GM12878 (cell line): ENCODE data around the gene FHOD3. TPM values are rescaled to one million over a fixed set of nuclear protein-coding genes. Genes with fewer than 3 reads are reported as not detected.
A peak's percentile ranks its signal among the peaks of the same experiment; 100 is the strongest.

Experiments
- ATAC-seq: fragments of 200-7000 bp; cut with Tn5 transposase; 3 replicates; pipeline ENCODE4 v1.9.1; 2020; ENCODE audit warnings: mild to moderate bottlenecking, moderate library complexity
- BruUV-seq: library from RNA; stranded (reverse); fragments of 400-500 nt; replicated peaks from 2 replicates; lab custom pipeline; 2021; lab: Mats Ljungman, UMichigan
- CTCF ChIA-PET: fragments of 300-600 bp; sonication (Branson Sonifier 250); formaldehyde crosslinking; extraction: SDS; loops from one replicate; lab custom pipeline; 2021; ENCODE audit warnings: inconsistent platforms; lab: Yijun Ruan, JAX
- POLR2A ChIA-PET: fragments of 350-600 bp; formaldehyde crosslinking; extraction: SDS; loops from one replicate; lab custom pipeline; 2021; ENCODE audit warnings: inconsistent platforms; lab: Charles Lee
- RAD21 ChIA-PET: fragments of 300-600 bp; sonication (Branson Sonifier 250); formaldehyde crosslinking; loops from one replicate; lab custom pipeline; 2023; ENCODE audit warnings: antibody characterized with exemption; ENCODE audit not compliant: unreplicated experiment; lab: Charles Lee
- SMC1A ChIA-PET: fragments of 300-600 bp; sonication (Branson Sonifier 250); formaldehyde crosslinking; loops from one replicate; lab custom pipeline; 2023; ENCODE audit not compliant: unreplicated experiment, uncharacterized antibody; lab: Charles Lee
- DNase-seq: peaks from one replicate; pipeline ENCODE4 v3.0.0-alpha.2; 2011; ENCODE audit warnings: low read depth, low spot score
- FAIRE-seq: peaks from 3 replicates; lab custom pipeline; 2011; peaks lifted over from hg19 to GRCh38; lab: Jason Lieb, UNC
- H2AFZ ChIP-seq: 2 replicates; pipeline ENCODE4 v1.6.0; 2011; ENCODE audit warnings: low read depth, low read length, control low read depth; ENCODE audit not compliant: control insufficient read depth
- H3K27ac ChIP-seq: 2 replicates; pipeline ENCODE4 v1.5.1; 2011; ENCODE audit warnings: control low read depth; ENCODE audit not compliant: control insufficient read depth, insufficient read depth
- H3K27me3 ChIP-seq, 2 experiments: replicated peaks in 1 of 2; 2 replicates each; pipeline versions ENCODE4 v1.6.0 to v1.6.1; 2011; ENCODE audit warnings: low read length in 1 of 2; ENCODE audit not compliant: control insufficient read depth in 2 of 2, insufficient read depth in 2 of 2
- H3K36me3 ChIP-seq, 2 experiments: 2 replicates each; pipeline ENCODE4 v1.5.1; 2011; ENCODE audit warnings: low read length in 1 of 2; ENCODE audit not compliant: control insufficient read depth in 2 of 2, insufficient read depth in 2 of 2
- H3K4me1 ChIP-seq: 2 replicates; pipeline ENCODE4 v1.6.1; 2011; ENCODE audit warnings: mild to moderate bottlenecking, low read length, moderate library complexity, mixed read lengths; ENCODE audit not compliant: control insufficient read depth, insufficient read depth
- H3K4me2 ChIP-seq: 2 replicates; pipeline ENCODE4 v1.6.0; 2011; ENCODE audit warnings: control low read depth; ENCODE audit not compliant: control insufficient read depth, insufficient read depth
- H3K4me3 ChIP-seq: fragments of 200-600 bp; sonication (generic); 2 replicates; pipeline ENCODE4 v1.5.1; 2016
- H3K79me2 ChIP-seq: 2 replicates; pipeline ENCODE4 v1.6.0; 2011; ENCODE audit warnings: low read length; ENCODE audit not compliant: control insufficient read depth, insufficient read depth
- H3K9ac ChIP-seq: 2 replicates; pipeline ENCODE4 v1.8.0; 2011; ENCODE audit warnings: low read length, control low read depth, mixed read lengths; ENCODE audit not compliant: control insufficient read depth, insufficient read depth
- H3K9me3 ChIP-seq: replicated peaks from 3 replicates; pipeline ENCODE4 v1.5.1; 2011; ENCODE audit warnings: mild to moderate bottlenecking, low read length; ENCODE audit not compliant: control insufficient read depth, insufficient read depth
- H4K20me1 ChIP-seq: 2 replicates; pipeline ENCODE4 v1.6.0; 2011; ENCODE audit not compliant: control insufficient read depth, insufficient read depth
- ASH2L ChIP-seq: fragments of 300-600, 200-600 bp; sonication (generic); IDR thresholded peaks from 2 replicates; pipeline ENCODE4 v1.6.1; 2017; ENCODE audit warnings: low read depth, mild to moderate bottlenecking, borderline replicate concordance
- BHLHE40 ChIP-seq, 2 experiments: fragments of 450-650 bp in 1 of 2; IDR thresholded peaks; 2 replicates each; pipeline ENCODE4 v1.6.1; 2011 to 2017; ENCODE audit warnings: low read depth in 2 of 2, borderline replicate concordance in 1 of 2, improper control_type of control experiment in 1 of 2, low read length in 1 of 2, mild to moderate bottlenecking in 1 of 2
- CREM ChIP-seq: IDR thresholded peaks from 2 replicates; pipeline ENCODE4 v1.6.1; 2014; ENCODE audit warnings: antibody characterized with exemption, low read depth
- CTCF ChIP-seq, 3 experiments: IDR thresholded peaks in 2 of 3; conservative IDR thresholded peaks in 1 of 3; 2 replicates each; pipeline ENCODE4 v1.5.1; 2011; ENCODE audit warnings: low read depth in 3 of 3, low read length in 3 of 3, mild to moderate bottlenecking in 3 of 3, control low read depth in 2 of 3, moderate library complexity in 2 of 3, inconsistent platforms in 1 of 3, mixed read lengths in 1 of 3; ENCODE audit not compliant: control insufficient read depth in 2 of 3, insufficient read depth in 1 of 3; ENCODE audit errors: extremely low read depth in 1 of 3
- EED ChIP-seq: sonication (generic); IDR thresholded peaks from 2 replicates; pipeline ENCODE4 v1.6.1; 2016; ENCODE audit warnings: antibody characterized with exemption, low read depth
- IKZF1 ChIP-seq: fragments of 450-650 bp; conservative IDR thresholded peaks from 2 replicates; pipeline ENCODE4 v1.6.1; 2017; ENCODE audit warnings: antibody characterized with exemption, mild to moderate bottlenecking
- IKZF2 ChIP-seq, 2 experiments: fragments of 450-650 bp; IDR thresholded peaks; 2 replicates each; pipeline ENCODE4 v1.6.1; 2017; ENCODE audit warnings: mild to moderate bottlenecking in 2 of 2, moderate library complexity in 2 of 2
- LARP7 ChIP-seq: fragments of 450-650 bp; IDR thresholded peaks from 2 replicates; pipeline ENCODE4 v1.6.1; 2017; ENCODE audit warnings: mild to moderate bottlenecking
- NFYB ChIP-seq: IDR thresholded peaks from 2 replicates; pipeline ENCODE4 v1.6.1; 2011; ENCODE audit warnings: low read depth, mild to moderate bottlenecking, low read length, improper control_type of control experiment, moderate library complexity; ENCODE audit not compliant: insufficient read depth
- POLR2AphosphoS2 ChIP-seq: IDR thresholded peaks from 2 replicates; pipeline ENCODE4 v1.6.1; 2011; ENCODE audit warnings: low read depth, mild to moderate bottlenecking, low read length, improper control_type of control experiment, moderate library complexity
- RAD21 ChIP-seq: IDR thresholded peaks from 2 replicates; pipeline ENCODE4 v1.6.1; 2011; ENCODE audit warnings: mild to moderate bottlenecking, low read depth, low read length, moderate library complexity; ENCODE audit not compliant: insufficient read depth
- RUNX3 ChIP-seq: IDR thresholded peaks from 2 replicates; pipeline ENCODE4 v1.6.1; 2012; ENCODE audit warnings: low read length, inconsistent platforms
- SMARCA5 ChIP-seq: fragments of 450-650 bp; IDR thresholded peaks from 2 replicates; pipeline ENCODE4 v1.6.1; 2017; ENCODE audit warnings: mild to moderate bottlenecking
- SP1 ChIP-seq: IDR thresholded peaks from one replicate; pipeline ENCODE4 v1.6.1; 2011; ENCODE audit warnings: low read depth, low read length
- SUPT20H ChIP-seq: IDR thresholded peaks from 2 replicates; pipeline ENCODE4 v1.6.1; 2011; ENCODE audit warnings: low read depth, mild to moderate bottlenecking, low read length, moderate library complexity, borderline replicate concordance; ENCODE audit not compliant: control insufficient read depth
- TCF3 ChIP-seq: IDR thresholded peaks from 2 replicates; pipeline ENCODE4 v1.6.1; 2012; ENCODE audit warnings: low read depth, mild to moderate bottlenecking, low read length, borderline replicate concordance; ENCODE audit not compliant: insufficient read depth
- WGBS: methylation state at CpG from one replicate; pipeline ENCODE4 v1.1.6; 2016; ENCODE audit warnings: low lambda C conversion rate; ENCODE audit not compliant: insufficient replicate concordance, insufficient coverage; ENCODE audit errors: missing lambda C conversion rate; 5-methylcytosine and 5-hydroxymethylcytosine counted together
- in situ Hi-C: fragments of 300-500 bp; cut with MboI; formaldehyde crosslinking; loops from 9 replicates; pipeline ENCODE4 v1.14.3; 2018; ENCODE audit warnings: mixed read lengths
- intact Hi-C: fragments of 100-400 bp; cut with micrococcal nuclease; formaldehyde crosslinking; loops from one replicate; pipeline ENCODE4 v1.14.2; 2022; ENCODE audit not compliant: unreplicated experiment
- polyA plus RNA-seq, 11 experiments: library from polyadenylated mRNA; depleted of rRNA in 4 of 11; unstranded in 6 of 11; stranded (reverse) in 5 of 11; fragments of >200 nt; fragmentation: Nextera tagmentation in 4 of 11; fragmentation: Illumina TruSeq in 1 of 11; extraction: Ambion mirVana in 4 of 11; extraction: Trizol in 1 of 11; gene quantifications; 1 replicate in 1 of 11; 2 replicates in 10 of 11; pipeline versions ENCODE4 v1.2.1 to v1.2.3, GENCODE V29; 2011 to 2016; ENCODE audit warnings: inconsistent platforms in 2 of 11, missing spikeins in 2 of 11, low read depth in 1 of 11
- total RNA-seq, 4 experiments: library from RNA; depleted of rRNA in 3 of 4; stranded (reverse); fragments of >200 nt in 3 of 4; fragmentation: Illumina TruSeq in 1 of 4; extraction: Trizol in 1 of 4; gene quantifications; 2 replicates each; pipeline versions ENCODE4 v1.2.1 to v1.2.3, GENCODE V29; 2013 to 2021
- TF ChIP-seq, protein P1 (sequence below): fragments of 450-650 bp; IDR thresholded peaks from 2 replicates; pipeline ENCODE4 v1.6.1; 2018; ENCODE audit warnings: mild to moderate bottlenecking, low read depth, moderate library complexity; ENCODE audit not compliant: partially characterized antibody

FHOD3 gene
- total and polyA plus RNA-seq, 10 of the 15 experiments (the other 5 are each of a cell fraction or from before 2014, with no cell fraction given), result 0.77 to 26.7 (median 10.4) TPM

GRCh38 chr18:36582988-36583745 is 285.7 kb downstream of the FHOD3 start:
- POLR2A ChIA-PET, result no interaction called here
- 62% methylated on average over 5 of the region's 5 CpGs for WGBS
- no peaks in the 10 kb centered on the region for H3K79me2 ChIP-seq
- H4K20me1 ChIP-seq, result no peaks in the 10 kb centered on the region
- H3K36me3 ChIP-seq, result no peaks in the 10 kb centered on the region; a peak in 1 of 4 replicates
- DNase-seq, result peak; percentile 17
- 0 out of 2 replicates have a peak, but pooled peaks have one; percentile 10 for TF ChIP-seq RAD21
- no peak for TF ChIP-seq TCF3
- 0 out of 2 replicates have a peak, but pooled peaks have one; percentile 46 for TF ChIP-seq EED
- peak; percentile 35 for TF ChIP-seq RUNX3
- TF ChIP-seq, protein P1, sequence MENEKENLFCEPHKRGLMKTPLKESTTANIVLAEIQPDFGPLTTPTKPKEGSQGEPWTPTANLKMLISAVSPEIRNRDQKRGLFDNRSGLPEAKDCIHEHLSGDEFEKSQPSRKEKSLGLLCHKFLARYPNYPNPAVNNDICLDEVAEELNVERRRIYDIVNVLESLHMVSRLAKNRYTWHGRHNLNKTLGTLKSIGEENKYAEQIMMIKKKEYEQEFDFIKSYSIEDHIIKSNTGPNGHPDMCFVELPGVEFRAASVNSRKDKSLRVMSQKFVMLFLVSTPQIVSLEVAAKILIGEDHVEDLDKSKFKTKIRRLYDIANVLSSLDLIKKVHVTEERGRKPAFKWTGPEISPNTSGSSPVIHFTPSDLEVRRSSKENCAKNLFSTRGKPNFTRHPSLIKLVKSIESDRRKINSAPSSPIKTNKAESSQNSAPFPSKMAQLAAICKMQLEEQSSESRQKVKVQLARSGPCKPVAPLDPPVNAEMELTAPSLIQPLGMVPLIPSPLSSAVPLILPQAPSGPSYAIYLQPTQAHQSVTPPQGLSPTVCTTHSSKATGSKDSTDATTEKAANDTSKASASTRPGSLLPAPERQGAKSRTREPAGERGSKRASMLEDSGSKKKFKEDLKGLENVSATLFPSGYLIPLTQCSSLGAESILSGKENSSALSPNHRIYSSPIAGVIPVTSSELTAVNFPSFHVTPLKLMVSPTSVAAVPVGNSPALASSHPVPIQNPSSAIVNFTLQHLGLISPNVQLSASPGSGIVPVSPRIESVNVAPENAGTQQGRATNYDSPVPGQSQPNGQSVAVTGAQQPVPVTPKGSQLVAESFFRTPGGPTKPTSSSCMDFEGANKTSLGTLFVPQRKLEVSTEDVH, result no peak
- peak in 1 of 2 experiments; percentile 13; a peak in 2 of 4 replicates for TF ChIP-seq IKZF2 (IDR thresholded peaks at IDR 0.05)
- TF ChIP-seq POLR2AphosphoS2, result no peak
- TF ChIP-seq IKZF1, result peak; percentile 36
- no peak for TF ChIP-seq BHLHE40 (IDR thresholded peaks at IDR 0.05; ENCODE audit: borderline replicate concordance in 1 of 2, low read depth in 2 of 2, low read length in 1 of 2)
- no peak for TF ChIP-seq SUPT20H
- no peak for TF ChIP-seq NFYB
- no peak for TF ChIP-seq ASH2L
- TF ChIP-seq CTCF (IDR thresholded peaks at IDR 0.05 in 2 of 3, conservative IDR thresholded peaks at IDR 0.05 in 1 of 3; ENCODE audit: control insufficient read depth in 2 of 3, extremely low read depth in 1 of 3, insufficient read depth in 1 of 3, low read depth in 3 of 3, low read length in 3 of 3), result peak; percentile 14 to 38 (median 22); a peak in 3 of 6 replicates
- peak; percentile 70 for TF ChIP-seq SMARCA5
- TF ChIP-seq CREM, result no peak
- TF ChIP-seq SP1, result no peak
- no peak for TF ChIP-seq LARP7
- BruUV-seq, result no TSS peak
- intact Hi-C loops (no loop called here), in situ Hi-C loops (no loop called here)
- H3K27me3 ChIP-seq, result no peaks in the 10 kb centered on the region
- CTCF ChIA-PET, result interaction anchor here (1.0 to 2.5 kb wide), 4 partner anchors 11 to 487 kb away, joined by 3 to 9 read pairs (median 3); no protein-coding TSS in a partner anchor
- H3K4me1 ChIP-seq, result peaks cover 8% of the 10 kb centered on the region
- H2AFZ ChIP-seq, result no peak overlapping the region
- no peaks in the 10 kb centered on the region; the same call in 1 of the 3 replicates for H3K9me3 ChIP-seq
- H3K4me3 ChIP-seq, result no peak overlapping the region
- no peak for FAIRE-seq
- no peak overlapping the region for H3K9ac ChIP-seq
- H3K27ac ChIP-seq, result no peak overlapping the region
- SMC1A ChIA-PET, result interaction anchor here (0.6 to 2.2 kb wide), 5 partner anchors 8 to 481 kb away, joined by 3 to 13 read pairs (median 3); no protein-coding TSS in a partner anchor
- H3K4me2 ChIP-seq, result no peak overlapping the region
- peak; percentile 97 for ATAC-seq
- RAD21 ChIA-PET, result interaction anchor here (0.6 kb wide), 1 partner anchor 72 kb away, joined by 3 read pairs; no protein-coding TSS in a partner anchor
